GM19240 (cell line): ENCODE measurements around the gene PRRT3.
"Not testable (repeated sequence)": the region's sequence is repeated elsewhere in the genome, so short reads cannot be mapped to it uniquely, and the experiment has no call there.

Experiments used
- DNase-seq: peaks from one replicate; pipeline ENCODE4 v3.0.0; 2011; ENCODE audit warnings: low spot score; ENCODE audit not compliant: insufficient read length

PRRT3 gene

GRCh38 chr3:9947025-9947995, 4.9 kb downstream of the PRRT3 start:
- DNase-seq: no peak

GRCh38 chr3:9946112-9947024, 5.8 kb downstream of the PRRT3 start:
- no peak for DNase-seq

- DNase-seq: no peak
Measured at GRCh38 chr3:9945358-9945757, 6.8 kb downstream of the PRRT3 start.

DNA sequence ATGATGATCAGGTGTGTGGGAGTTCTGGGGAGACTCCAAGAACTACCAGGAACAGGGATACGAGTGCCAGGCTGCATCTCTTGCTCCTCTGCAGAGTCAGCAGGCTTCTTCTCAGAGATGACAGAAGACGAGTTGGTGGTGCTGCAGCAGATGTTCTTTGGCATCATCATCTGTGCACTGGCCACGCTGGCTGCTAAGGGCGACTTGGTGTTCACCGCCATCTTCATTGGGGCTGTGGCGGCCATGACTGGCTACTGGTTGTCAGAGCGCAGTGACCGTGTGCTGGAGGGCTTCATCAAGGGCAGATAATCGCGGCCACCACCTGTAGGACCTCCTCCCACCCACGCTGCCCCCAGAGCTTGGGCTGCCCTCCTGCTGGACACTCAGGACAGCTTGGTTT, 7.9 kb downstream of the PRRT3 start:
- no peak for DNase-seq

DNA sequence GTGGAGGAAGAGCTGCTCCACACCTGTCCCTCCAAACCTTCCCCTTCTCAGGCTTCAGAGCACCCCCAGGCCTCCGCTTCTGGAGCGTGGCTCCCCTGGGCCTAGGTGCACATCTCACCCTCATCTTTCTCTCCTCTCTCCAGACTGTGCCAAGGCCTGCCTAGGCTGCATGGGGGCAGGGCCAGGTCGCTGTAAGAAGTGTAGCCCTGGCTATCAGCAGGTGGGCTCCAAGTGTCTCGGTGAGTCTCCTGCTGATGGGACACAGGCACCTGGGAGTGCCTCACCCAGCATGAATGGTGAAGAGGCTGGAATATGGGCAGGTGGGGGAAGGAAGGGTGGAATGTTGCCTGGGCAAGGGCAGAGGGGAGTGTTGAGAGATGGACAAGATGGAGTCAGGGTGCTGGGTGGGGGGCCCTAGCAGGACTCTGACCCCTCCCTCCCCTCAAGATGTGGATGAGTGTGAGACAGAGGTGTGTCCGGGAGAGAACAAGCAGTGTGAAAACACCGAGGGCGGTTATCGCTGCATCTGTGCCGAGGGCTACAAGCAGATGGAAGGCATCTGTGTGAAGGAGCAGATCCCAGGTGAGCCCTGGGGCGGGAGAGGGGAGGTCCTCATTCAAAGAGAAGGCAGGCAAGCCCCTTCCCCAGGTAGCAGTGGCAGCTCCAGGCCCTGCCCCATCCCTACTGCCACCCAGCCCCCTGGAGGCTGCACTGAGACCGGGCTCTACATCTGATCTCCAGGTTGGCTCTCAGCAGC, 9.1 kb downstream of the PRRT3 start:
- DNase-seq: no peak

- DNase-seq: no peak
Measured at GRCh38 chr3:9942164-9942563, 10.0 kb downstream of the PRRT3 start.

DNA sequence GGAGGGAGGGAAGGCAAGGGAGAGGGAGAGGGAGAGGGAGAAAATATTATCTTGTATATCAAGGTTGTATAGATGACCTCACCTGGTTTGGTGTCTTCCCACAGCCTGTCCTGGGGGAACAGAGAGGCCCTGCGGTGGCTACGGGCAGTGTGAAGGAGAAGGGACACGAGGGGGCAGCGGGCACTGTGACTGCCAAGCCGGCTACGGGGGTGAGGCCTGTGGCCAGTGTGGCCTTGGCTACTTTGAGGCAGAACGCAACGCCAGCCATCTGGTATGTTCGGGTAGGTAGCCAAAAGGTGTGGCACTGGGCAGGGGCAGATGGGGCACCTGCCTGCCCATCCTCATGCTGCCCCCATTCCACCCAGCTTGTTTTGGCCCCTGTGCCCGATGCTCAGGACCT, 11.5 kb downstream of the PRRT3 start:
- DNase-seq: no peak

GRCh38 chr3:9939906-9940305, 12.3 kb downstream of the PRRT3 start:
- not testable (repeated sequence) for DNase-seq

DNA sequence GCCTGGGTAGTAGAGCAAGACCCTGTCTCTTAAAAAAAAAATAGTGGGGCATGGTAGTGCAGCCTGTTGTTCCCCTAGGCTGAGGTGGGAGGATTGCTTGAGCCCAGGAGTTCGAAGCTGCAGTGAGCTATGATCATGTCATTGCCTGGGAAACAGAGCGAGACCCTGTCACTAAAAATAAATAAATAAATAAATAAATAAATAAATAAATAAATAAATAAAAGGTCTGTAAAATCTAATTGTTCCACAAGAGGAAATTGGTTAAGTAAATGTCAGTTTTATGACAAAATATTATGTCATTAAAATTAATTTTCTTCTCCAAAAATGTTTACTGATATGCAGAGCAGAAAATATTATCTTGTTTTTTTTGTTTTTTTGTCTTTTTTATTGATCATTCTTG, 13.2 kb downstream of the PRRT3 start:
- DNase-seq: no peak

DNA sequence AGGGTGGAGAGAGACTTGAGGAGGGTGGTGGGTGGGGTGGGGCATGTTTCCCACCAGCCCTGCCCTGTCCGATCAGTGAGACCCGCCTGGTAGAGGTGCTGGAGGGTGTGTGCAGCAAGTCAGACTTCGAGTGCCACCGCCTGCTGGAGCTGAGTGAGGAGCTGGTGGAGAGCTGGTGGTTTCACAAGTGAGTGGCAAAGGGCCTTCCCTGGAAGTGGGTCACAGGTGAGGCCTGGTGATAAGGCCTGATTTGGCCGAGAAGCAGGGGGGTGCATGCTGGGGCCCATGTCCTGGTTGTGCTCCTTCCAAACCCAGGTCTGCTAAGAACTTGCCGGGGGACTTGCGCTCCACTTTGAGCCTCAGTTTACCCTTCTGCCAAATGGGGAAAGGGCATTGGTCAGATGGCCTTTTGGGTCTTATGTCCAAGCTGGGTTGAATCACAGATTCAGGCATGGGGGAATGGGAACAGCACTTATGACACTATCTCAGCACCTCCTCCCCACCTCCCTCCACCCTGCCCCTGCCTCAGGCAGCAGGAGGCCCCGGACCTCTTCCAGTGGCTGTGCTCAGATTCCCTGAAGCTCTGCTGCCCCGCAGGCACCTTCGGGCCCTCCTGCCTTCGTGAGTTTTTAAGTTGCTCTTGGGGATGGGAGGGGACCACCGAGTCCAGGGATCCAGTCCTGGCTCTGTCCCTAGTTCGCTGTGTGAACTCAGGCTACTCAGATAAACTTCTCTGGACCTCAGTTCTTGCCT, 14.5 kb downstream of the PRRT3 start:
- no peak for DNase-seq

DNA sequence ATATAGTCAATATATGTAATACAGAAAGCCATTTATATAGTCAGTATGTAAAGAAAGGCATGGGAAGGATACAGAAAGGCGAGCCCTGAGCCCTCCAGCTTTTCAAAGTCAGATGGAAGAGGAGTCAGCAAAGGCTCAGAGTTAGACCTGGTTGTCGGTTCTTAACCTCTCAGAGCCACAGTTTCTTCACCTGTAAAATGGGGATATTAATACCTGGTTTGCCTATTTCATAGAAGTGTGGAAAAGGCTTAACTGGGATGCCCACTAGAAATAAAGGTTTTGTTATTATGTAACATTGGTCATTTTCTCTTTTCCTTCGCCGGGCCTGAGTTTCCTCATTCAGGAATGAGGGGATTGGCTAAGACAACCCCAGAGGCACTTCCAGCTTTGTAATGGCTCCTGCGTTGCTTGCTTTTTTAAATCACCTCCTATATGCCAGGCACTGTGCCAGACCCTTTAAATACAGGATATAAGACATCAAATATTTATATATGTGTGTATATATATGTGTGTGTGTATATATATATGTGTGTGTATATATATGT, 16.2 kb downstream of the PRRT3 start:
- DNase-seq: no peak

DNA sequence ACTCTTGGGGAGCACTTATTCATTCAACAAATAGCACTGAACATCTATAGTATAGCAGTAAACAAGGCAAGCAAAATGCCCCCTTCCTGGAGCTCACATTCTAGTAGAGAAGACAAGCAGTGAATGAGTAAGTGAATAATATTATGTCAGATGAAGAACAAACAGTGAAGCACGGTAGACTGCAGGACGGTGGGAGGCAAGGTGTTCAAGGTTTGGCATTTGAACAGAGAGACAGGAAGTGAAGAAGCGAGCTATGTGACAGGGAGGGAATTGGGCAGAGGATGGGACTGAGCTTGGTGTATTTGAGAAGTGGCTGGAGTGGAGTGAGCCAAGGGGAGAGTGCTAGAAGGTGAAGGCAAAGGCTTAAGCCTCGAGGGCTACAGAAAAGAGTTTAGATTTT, 17.2 kb downstream of the PRRT3 start:
- no peak for DNase-seq

GRCh38 chr3:9934235-9934621, 18.0 kb downstream of the PRRT3 start:
- no peak for DNase-seq

- peak; percentile 93 for DNase-seq
Measured at GRCh38 chr3:9933561-9934234, 18.5 kb downstream of the PRRT3 start, which contains the start of gene CRELD1. TSS of gene CRELD1 (plus strand) at chr3:9933834. CDS start at chr3:9934439, 605 bp downstream.

GRCh38 chr3:9932843-9933560, 19.2 kb downstream of the PRRT3 start:
- peak; percentile 84 for DNase-seq

DNA sequence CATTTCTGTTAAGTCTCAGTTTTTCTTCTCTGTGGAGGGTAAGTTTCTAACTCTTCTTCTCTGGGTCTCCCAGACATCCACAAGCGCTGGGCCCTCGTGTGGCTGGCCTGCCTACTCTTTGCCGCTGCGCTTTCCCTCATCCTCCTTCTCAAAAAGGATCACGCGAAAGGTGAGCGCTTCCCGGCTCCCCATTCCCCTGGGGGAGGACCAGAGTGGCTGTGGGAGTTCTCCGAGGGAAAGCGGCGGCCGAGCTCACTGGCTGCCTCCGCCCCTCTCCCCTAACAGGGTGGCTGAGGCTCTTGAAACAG, 19.7 kb downstream of the PRRT3 start:
- no peak for DNase-seq

DNA sequence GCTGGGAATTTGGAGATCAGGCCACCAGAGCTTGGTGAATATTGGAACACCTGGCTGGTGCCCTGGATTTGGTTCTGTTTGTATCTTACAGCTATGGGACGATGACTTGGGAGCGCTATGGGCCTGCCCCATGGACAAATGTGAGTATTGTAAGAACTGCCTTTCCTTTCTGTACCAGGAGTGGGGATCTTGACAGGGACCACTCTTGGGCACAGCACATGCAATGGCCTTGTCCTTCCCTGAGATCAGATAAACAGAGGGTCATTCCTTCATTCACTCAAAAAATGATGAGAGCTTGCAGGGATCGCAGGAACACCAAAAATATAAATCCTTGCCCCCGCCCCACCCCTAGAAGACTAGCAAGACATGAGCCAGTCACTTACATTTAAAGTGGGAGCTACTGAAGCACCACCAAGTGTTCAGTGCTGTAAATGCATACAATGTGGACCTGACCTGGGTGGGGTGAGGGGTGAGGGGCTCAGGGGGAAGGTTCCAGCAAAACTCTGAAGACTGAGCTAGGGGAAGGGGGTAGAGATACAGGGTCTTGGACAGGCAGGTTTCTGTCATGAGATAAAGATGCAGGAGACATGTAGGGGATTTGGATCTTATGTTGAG, 21.3 kb downstream of the PRRT3 start:
- DNase-seq: no peak

- DNase-seq: no peak
Measured at GRCh38 chr3:9928158-9928557, 24.1 kb downstream of the PRRT3 start.
